ENCODE measurements around the gene NKX2-1. TPM values are rescaled to one million over a fixed set of nuclear protein-coding genes. Genes with fewer than 3 reads are reported as not detected.

NKX2-1 gene
- total RNA-seq, 1 experiment from 2014 or later, result not detected

DNA sequence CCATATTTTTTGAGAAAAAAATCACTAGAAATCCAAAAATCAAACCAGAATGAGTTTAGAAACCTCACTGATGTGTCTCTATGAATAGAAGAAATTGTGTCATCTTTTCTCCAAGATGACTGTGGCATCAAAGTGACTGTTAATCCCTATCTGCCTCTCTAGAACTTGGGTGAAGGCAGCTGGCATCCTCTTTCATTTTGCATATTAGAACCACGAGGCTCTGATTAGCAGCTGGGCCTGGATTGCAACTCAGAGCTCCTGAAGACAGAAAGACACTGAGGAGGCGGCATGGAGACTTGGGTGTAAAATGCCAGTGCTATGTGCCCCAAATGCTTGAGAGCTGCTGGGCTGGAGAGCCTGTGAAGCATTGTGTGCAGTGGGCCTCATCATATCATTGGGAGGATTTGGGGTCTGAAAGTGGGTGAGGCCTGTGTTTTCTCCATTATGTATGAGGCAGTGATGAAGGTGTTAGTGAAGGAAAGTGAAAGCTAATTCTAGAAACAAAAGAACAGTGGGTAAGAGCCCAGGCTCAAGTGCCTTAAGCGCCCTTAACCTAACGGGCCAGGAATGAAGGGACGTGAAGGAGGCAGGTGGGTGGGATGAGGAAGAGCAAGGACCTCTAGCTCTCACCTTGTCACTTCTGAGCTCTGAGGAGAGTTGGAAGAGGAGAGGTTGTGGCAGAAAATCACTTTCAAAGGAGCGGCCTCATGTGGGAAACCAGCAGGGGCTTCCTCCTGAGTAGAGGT, 36.1 kb upstream of the NKX2-1 start:
- Histone ChIP-seq H4K20me1 (ENCODE audit: low read length) (no peaks in the 10 kb centered on the region), H3K79me2 (ENCODE audit: low read length) (no peaks in the 10 kb centered on the region), H3K4me2 (ENCODE audit: low read length) (no peak overlapping the region), H3F3A (ENCODE audit: low read length, unreplicated experiment) (no peaks in the 10 kb centered on the region), H3K36me3 (ENCODE audit: low read depth, low read length) (no peaks in the 10 kb centered on the region), H3K9ac (ENCODE audit: low read length) (no peak overlapping the region), H3K27ac (ENCODE audit: low read length) (no peak overlapping the region), H2AFZ (ENCODE audit: low read length) (no peak overlapping the region), H3K4me3 (ENCODE audit: low read length) (no peak overlapping the region), H3K9me2 (replicated peaks; ENCODE audit: low read length) (no peaks in the 10 kb centered on the region), H3K27me3 (ENCODE audit: low read length) (peaks cover 18% of the 10 kb centered on the region), H3K4me1 (ENCODE audit: insufficient read depth, low read length) (no peaks in the 10 kb centered on the region), H3K9me3 (ENCODE audit: low read length) (no peaks in the 10 kb centered on the region)
- POLR2A ChIA-PET (ENCODE audit: unreplicated experiment), result no interaction called here
- no peak for TF ChIP-seq EZH2phosphoT487 (IDR thresholded peaks at IDR 0.05; ENCODE audit: borderline replicate concordance, low read length)
- TF ChIP-seq EZH2 (IDR thresholded peaks at IDR 0.05; ENCODE audit: low read length, unreplicated experiment), result no peak
- TF ChIP-seq, protein P1, sequence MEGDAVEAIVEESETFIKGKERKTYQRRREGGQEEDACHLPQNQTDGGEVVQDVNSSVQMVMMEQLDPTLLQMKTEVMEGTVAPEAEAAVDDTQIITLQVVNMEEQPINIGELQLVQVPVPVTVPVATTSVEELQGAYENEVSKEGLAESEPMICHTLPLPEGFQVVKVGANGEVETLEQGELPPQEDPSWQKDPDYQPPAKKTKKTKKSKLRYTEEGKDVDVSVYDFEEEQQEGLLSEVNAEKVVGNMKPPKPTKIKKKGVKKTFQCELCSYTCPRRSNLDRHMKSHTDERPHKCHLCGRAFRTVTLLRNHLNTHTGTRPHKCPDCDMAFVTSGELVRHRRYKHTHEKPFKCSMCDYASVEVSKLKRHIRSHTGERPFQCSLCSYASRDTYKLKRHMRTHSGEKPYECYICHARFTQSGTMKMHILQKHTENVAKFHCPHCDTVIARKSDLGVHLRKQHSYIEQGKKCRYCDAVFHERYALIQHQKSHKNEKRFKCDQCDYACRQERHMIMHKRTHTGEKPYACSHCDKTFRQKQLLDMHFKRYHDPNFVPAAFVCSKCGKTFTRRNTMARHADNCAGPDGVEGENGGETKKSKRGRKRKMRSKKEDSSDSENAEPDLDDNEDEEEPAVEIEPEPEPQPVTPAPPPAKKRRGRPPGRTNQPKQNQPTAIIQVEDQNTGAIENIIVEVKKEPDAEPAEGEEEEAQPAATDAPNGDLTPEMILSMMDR (conservative IDR thresholded peaks at IDR 0.05; ENCODE audit: low read depth, low read length), result no peak
- intact Hi-C loops (cut with micrococcal nuclease), result loop anchor here (1.0 to 2.0 kb wide), 4 partner anchors 349 to 673 kb away; no protein-coding TSS in a partner anchor
- ATAC-seq (no peak), DNase-seq (no peak)
- no TSS peak for BruUV-seq (replicated peaks)
- CTCF ChIA-PET, result interaction anchor here (0.6 to 3.3 kb wide), 5 partner anchors 49 to 615 kb away, joined by 3 to 100 read pairs (median 5); no protein-coding TSS in a partner anchor

DNA sequence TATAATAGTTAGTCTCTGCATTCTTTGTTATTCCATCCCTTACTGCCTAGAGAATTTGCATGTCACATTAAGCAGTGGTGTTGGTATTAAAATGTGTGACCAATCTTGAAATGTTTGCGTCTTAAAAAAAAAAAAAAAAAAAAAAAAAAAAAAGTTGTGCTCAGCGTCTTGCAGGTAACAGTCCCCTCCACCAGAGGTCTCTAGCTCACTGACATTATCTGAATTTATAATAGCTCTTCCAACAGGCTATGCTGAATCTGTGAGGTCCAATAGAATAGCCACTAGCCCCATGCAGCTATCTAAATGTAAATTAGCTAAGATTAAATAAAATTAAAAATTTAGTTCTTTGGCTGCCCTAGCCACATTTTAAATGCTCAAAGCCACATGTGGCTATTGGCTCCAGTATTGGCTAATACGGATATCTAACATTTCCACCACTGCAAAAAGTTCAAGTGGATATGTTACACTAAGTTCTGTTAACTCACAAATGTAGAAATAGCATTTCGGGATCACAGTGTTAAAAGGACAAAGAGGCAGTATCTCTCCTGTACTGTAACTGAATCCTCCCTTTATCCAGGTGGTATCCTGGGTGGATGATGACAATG, 33.7 kb upstream of the NKX2-1 start:
- no peaks in the 10 kb centered on the region for H3K4me1 ChIP-seq (ENCODE audit: insufficient read depth, low read length)
- H3K27ac ChIP-seq (ENCODE audit: low read length), result no peak overlapping the region
- ATAC-seq, result peak; percentile 75
- intact Hi-C loops (cut with micrococcal nuclease), result loop anchor here (1.0 kb wide), 2 partner anchors 52 to 597 kb away; no protein-coding TSS in a partner anchor
- POLR2A ChIA-PET (ENCODE audit: unreplicated experiment), result no interaction called here
- no peak overlapping the region for H3K9ac ChIP-seq (ENCODE audit: low read length)
- no peak overlapping the region for H3K4me2 ChIP-seq (ENCODE audit: low read length)
- no peaks in the 10 kb centered on the region for H3K9me2 ChIP-seq (replicated peaks; ENCODE audit: low read length)
- peak overlapping the region; percentile 16; the same call in 1 of the 2 replicates for H2AFZ ChIP-seq (ENCODE audit: low read length)
- H3K9me3 ChIP-seq (ENCODE audit: low read length), result no peaks in the 10 kb centered on the region
- BruUV-seq (replicated peaks), result no TSS peak
- H3K4me3 ChIP-seq (ENCODE audit: low read length), result no peak overlapping the region
- TF ChIP-seq EZH2phosphoT487 (IDR thresholded peaks at IDR 0.05; ENCODE audit: borderline replicate concordance, low read length) (no peak), EZH2 (IDR thresholded peaks at IDR 0.05; ENCODE audit: low read length, unreplicated experiment) (no peak)
- TF ChIP-seq, protein P1 (conservative IDR thresholded peaks at IDR 0.05; ENCODE audit: low read depth, low read length), result peak; percentile 79
- H3K27me3 ChIP-seq (ENCODE audit: low read length), result peaks cover 13% of the 10 kb centered on the region
- H3K79me2 ChIP-seq (ENCODE audit: low read length), result no peaks in the 10 kb centered on the region
- CTCF ChIA-PET, result interaction anchor here (0.5 to 3.3 kb wide), 24 partner anchors 18 to 1607 kb away, joined by 3 to 100 read pairs (median 5); partner anchors contain the start of gene MBIP
- DNase-seq, result peak; percentile 72
- H3K36me3 ChIP-seq (ENCODE audit: low read depth, low read length), result no peaks in the 10 kb centered on the region
- no peaks in the 10 kb centered on the region for H4K20me1 ChIP-seq (ENCODE audit: low read length)
- H3F3A ChIP-seq (ENCODE audit: low read length, unreplicated experiment), result no peaks in the 10 kb centered on the region

Measured in PC-3 (cell line).